ENCODE data around the gene DBN1. TPM values are rescaled to one million over a fixed set of nuclear protein-coding genes. Genes with fewer than 3 reads are reported as not detected.

The DBN1 gene
- total RNA-seq, 1 donor from 2014 or later, result 371 TPM

GRCh38 chr5:177497292-177498012 lies 24.0 kb upstream of the DBN1 start, which contains the start of gene PDLIM7:
Gene PDLIM7 (minus strand): TSS chr5:177497604. CDS start chr5:177496512, 1,092 bp downstream.
- peak within 1 kb of the TSS; percentile 89 for H3K9ac ChIP-seq (ENCODE audit: low read length)
- H3K4me2 ChIP-seq (ENCODE audit: low read length), result peak within 1 kb of the TSS; percentile 96
- peaks cover 16% of the 10 kb centered on the region for H3K36me3 ChIP-seq (ENCODE audit: insufficient read depth, low read length)
- H3K27ac Mint-ChIP-seq (ENCODE audit: unreplicated experiment), result peak within 1 kb of the TSS; percentile 92
- peaks cover 49% of the 10 kb centered on the region for H3K79me2 ChIP-seq (ENCODE audit: insufficient read depth, low read length)
- H3K9me3 ChIP-seq (ENCODE audit: insufficient read depth, low read depth, low read length), result no peaks in the 10 kb centered on the region
- H3K9me3 Mint-ChIP-seq (ENCODE audit: unreplicated experiment), result no peaks in the 10 kb centered on the region
- no peaks in the 10 kb centered on the region for H3K27me3 ChIP-seq (ENCODE audit: insufficient read depth, low read length)
- peaks cover 27% of the 10 kb centered on the region for H4K20me1 ChIP-seq (ENCODE audit: insufficient read depth, low read length)
- peaks cover 60% of the 10 kb centered on the region for H3K4me1 ChIP-seq (ENCODE audit: insufficient read depth, low read length)
- peak within 1 kb of the TSS; percentile 94 for H3K27ac ChIP-seq (ENCODE audit: low read depth, low read length)
- H3K27me3 Mint-ChIP-seq (ENCODE audit: low read depth, unreplicated experiment), result no peaks in the 10 kb centered on the region
- no peak for TF ChIP-seq EZH2 (IDR thresholded peaks at IDR 0.05; ENCODE audit: insufficient read depth, low read length)
- no peak for TF ChIP-seq CTCF (IDR thresholded peaks at IDR 0.05; ENCODE audit: insufficient read depth, low read depth, low read length)
- H2AFZ ChIP-seq (ENCODE audit: low read depth, low read length), result no peak within 1 kb of the TSS
- peaks cover 7% of the 10 kb centered on the region for H3K36me3 Mint-ChIP-seq (ENCODE audit: low read depth, unreplicated experiment)
- peak; percentile 91 for DNase-seq (ENCODE audit: low read depth)
- peak within 1 kb of the TSS; percentile 82 for H3K4me3 ChIP-seq (ENCODE audit: insufficient read depth, low read depth, low read length)
- peaks cover 46% of the 10 kb centered on the region for H3K4me1 Mint-ChIP-seq (ENCODE audit: low read depth, unreplicated experiment)
- no peak for FAIRE-seq
- peak within 1 kb of the TSS; percentile 88 for H3K4me3 Mint-ChIP-seq (ENCODE audit: unreplicated experiment)

GRCh38 chr5:177496727-177497291 lies 23.4 kb upstream of the DBN1 start:
- peak; percentile 88 for DNase-seq (ENCODE audit: low read depth)

More at GRCh38 chr5:177496727-177497291, 23.4 kb upstream of the DBN1 start:
- Histone ChIP-seq H2AFZ (ENCODE audit: low read depth, low read length) (no peak overlapping the region), H3K9me3 (ENCODE audit: insufficient read depth, low read depth, low read length) (no peaks in the 10 kb centered on the region), H3K27ac (ENCODE audit: low read depth, low read length) (peak overlapping the region; percentile 94), H3K4me2 (ENCODE audit: low read length) (peak overlapping the region; percentile 96), H3K27me3 (ENCODE audit: insufficient read depth, low read length) (no peaks in the 10 kb centered on the region), H3K9ac (ENCODE audit: low read length) (peak overlapping the region; percentile 89), H3K79me2 (ENCODE audit: insufficient read depth, low read length) (peaks cover 55% of the 10 kb centered on the region), H4K20me1 (ENCODE audit: insufficient read depth, low read length) (peaks cover 32% of the 10 kb centered on the region), H3K4me1 (ENCODE audit: insufficient read depth, low read length) (peaks cover 66% of the 10 kb centered on the region), H3K4me3 (ENCODE audit: insufficient read depth, low read depth, low read length) (peak overlapping the region; percentile 82), H3K36me3 (ENCODE audit: insufficient read depth, low read length) (peaks cover 16% of the 10 kb centered on the region)
- H3K36me3 Mint-ChIP-seq (ENCODE audit: low read depth, unreplicated experiment), result peaks cover 4% of the 10 kb centered on the region
- no peaks in the 10 kb centered on the region for H3K27me3 Mint-ChIP-seq (ENCODE audit: low read depth, unreplicated experiment)
- H3K4me3 Mint-ChIP-seq (ENCODE audit: unreplicated experiment), result peak overlapping the region; percentile 88
- no peak for TF ChIP-seq EZH2 (IDR thresholded peaks at IDR 0.05; ENCODE audit: insufficient read depth, low read length)
- TF ChIP-seq CTCF (IDR thresholded peaks at IDR 0.05; ENCODE audit: insufficient read depth, low read depth, low read length), result no peak
- peak overlapping the region; percentile 92 for H3K27ac Mint-ChIP-seq (ENCODE audit: unreplicated experiment)
- no peak for FAIRE-seq
- H3K4me1 Mint-ChIP-seq (ENCODE audit: low read depth, unreplicated experiment), result peaks cover 42% of the 10 kb centered on the region
- H3K9me3 Mint-ChIP-seq (ENCODE audit: unreplicated experiment), result no peaks in the 10 kb centered on the region

Data from astrocyte (in vitro differentiated cells and primary cell).